CD4-positive, alpha-beta T cell treated with Interleukin-2 at 100 ng/mL for 4 hours (primary cell): ENCODE data around the gene FRMPD1.
A peak's percentile ranks its signal among the peaks of the same experiment; 100 is the strongest.
"Not testable (repeated sequence)": the region's sequence is repeated elsewhere in the genome, so short reads cannot be mapped to it uniquely, and the experiment has no call there.

Source experiments
- DNase-seq: peaks from one replicate; pipeline ENCODE4 v3.0.0-alpha.2; 2020; ENCODE audit warnings: low spot score

The FRMPD1 gene, protein sequence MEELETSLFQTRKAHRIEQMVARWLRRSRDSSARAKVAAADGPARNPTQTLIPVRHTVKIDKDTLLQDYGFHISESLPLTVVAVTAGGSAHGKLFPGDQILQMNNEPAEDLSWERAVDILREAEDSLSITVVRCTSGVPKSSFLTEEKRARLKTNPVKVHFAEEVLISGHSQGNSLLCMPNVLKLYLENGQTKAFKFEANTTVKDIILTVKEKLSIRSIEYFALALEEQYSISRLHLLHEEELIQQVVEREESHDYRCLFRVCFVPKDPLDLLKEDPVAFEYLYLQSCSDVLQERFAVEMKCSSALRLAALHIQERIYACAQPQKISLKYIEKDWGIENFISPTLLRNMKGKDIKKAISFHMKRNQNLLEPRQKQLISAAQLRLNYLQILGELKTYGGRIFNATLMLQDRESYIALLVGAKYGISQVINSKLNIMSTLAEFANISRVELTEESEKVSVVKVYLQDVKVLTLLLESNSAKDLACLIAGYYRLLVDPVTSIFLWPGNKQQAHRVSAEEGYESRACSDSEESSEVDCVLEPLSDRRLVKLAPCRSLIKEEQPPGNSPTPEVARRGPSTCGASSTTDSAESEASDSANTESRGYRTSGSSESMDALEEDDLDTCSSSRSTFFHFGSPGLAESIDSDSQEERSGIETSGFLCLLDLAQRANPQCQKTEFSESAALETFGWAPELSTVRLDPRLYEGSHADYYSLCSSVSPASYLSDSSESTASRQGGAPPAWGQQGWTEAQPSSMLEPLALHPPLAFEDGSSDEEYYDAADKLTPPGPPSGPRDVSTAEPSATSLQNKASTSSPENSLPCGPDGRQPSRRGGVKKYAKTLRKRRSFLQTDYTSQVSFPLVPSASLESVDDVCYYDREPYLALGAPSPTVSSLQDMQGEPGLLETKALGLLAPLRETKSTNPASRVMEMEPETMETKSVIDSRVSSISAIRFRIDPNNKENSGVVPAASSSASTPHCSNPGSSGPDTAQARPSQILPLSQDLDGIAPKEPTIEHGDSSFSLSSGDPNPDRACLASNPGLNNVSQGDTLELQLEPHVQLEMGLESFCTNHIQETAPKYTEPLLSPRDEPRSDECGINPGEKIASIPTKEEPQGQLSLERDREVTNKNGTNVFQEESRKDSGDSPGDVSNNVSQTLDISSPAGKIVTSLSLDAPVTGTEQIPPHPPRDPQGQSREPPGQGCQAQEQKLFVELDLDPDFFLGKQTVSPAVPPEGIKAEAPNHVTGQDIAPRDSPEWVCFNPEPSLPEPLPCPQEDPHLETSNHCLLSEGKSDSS (N-terminal part only)

DNA sequence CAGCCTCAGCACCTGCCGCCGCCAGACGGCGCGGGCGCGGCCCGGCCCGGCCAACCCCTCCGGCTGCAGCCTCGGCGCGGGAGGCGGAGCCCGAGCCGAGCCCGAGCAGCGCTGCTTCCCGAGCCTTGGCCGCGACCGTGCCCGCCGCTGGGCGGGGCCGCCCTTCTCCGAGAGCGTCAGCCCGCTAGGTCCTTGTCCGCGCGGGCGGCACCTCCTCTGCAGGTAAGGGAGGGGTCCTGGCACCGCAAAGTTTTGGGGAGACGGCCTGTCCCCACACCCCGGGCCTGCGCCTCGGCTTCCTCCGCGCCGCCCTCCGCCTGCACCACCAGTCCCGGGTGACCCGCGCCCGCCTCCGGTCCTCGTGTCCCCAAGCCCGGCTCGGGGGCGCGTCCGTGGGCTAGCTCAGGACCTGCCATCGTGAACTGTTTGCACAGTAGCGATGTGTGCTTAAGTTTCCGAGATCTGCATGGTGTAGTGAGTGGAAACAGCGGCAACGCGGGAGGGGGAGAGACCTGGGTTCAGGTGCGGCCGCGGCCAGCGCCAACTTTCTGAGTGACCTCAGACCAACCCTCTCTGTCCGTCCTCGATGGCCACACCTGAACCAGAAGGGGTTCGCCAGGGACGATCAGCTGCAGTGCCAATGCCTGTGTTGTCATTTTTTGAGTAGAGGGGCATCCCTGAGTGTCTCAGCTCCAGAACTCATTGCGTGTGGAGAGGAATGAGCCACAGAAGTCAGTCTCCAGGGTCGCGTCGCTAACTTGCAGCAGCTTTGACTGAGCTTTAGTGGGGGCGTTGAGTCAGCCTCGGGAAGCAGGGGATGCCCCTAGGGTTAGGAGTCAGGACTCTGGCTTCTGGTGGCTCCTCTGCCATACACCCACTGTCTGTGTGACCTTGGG is at the start of gene FRMPD1:
Gene FRMPD1 (plus strand): TSS at position 82 of the 896 bp plus-strand sequence. CDS start 41,688 bp downstream, outside the sequence.
- peak; percentile 43 for DNase-seq

DNA sequence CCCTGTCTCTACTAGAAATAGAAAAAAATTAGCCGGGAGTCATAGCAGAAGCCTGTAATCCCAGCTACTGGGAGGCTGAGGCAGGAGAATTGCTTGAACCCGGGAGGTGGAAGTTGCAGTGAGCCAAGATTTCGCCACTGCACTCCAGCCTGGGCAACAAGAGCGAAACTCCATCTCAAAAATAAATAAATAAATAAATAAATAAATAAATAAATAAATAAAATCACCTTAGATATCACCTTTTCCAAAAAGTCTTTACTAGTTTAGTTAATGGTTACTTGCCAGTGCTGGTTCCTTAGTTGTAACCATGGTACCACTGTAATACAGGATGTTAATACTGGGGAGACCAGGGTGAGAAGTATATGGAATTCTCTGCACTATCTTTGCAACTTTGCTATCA is 48.7 kb upstream of the FRMPD1 start:
- DNase-seq: not testable (repeated sequence)

DNA sequence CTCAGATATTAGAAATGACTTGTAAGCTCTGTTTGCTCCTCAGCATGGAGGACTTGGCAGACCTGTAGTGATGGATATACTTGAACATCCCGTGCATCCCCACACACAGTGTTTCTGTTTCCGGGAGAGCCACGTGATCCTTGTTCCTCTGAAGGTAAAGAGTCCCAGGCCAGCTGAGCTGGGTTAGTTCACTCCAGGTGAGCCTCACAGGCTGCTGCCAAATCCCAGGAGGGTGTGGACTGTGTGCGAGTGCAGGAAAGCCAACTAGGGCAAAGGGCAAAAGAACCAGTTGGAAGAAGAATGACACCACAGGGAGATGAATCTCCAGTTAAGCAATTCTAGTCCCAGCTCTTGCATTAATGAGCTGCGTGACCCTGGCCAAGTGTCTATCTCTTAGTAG is 47.9 kb upstream of the FRMPD1 start:
- DNase-seq: no peak

DNA sequence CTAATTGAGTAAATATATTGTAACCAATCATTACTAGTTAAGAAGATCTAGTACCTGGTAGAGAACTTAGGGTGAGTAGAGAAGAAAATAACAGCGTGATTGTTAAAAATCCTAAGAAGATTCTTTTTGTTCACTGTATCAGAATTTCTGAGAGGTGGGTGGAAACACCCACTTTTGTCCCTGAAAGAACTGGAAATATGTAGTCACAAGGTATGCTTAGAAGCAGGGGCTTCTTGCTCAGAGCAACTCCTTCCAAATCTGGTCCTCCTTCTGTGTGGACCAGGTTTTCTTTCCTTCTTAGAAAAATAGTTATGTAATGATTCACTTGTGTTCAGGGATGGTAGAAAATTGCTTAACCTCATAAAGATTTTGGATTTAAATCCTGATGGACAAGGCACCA is 46.5 kb upstream of the FRMPD1 start:
- no peak for DNase-seq

DNA sequence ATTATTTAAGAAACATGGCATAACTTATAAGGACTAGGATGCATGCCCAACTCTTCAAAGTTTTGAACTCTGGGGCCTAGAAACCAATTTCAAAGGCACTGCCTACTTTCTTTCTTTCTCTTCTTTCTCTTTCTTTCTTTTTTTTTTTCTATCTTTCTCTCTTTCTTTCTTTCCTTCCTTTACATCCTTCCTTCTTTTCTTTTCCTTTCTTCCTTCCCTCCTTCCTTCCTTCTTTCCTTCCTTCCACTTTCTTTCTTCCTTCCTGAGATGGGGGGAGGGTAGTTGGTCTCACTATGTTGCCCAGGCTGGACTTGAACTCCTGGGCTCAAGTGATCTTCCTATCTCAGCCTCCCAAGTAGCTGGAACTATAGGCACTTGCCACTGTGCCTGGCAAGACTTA is 42.5 kb upstream of the FRMPD1 start:
- DNase-seq: no peak

DNA sequence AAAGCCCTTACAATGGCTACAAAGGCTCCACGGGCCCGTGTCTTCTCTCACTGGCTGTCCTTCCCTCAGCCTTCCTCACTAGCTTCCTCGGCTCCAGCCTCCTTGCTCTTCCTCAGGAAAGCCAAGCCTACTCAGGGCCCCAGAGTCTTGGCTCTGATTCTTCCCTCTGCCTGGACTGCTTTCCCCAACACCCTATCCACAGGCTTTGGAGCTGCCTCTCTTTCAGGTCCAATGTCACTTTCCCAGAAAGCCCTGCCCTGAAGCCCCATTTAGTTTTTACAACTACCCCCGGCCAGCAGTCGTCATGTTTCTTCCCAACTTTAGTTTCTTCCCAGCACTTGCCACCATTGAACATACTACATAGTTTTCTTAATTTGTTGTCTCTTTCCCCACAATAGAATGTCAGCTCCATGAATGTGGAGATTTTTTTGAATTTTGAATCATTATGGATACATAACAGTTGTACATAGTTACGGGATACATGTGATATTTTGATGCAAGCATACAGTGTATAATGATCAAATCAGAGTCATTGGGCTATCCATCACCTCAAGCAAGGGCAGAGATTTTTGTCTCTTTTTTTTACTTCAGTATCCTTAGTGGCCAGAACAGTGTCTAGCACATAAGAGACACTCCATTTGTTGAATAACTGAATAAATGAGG is 40.9 kb upstream of the FRMPD1 start:
- no peak for DNase-seq

DNA sequence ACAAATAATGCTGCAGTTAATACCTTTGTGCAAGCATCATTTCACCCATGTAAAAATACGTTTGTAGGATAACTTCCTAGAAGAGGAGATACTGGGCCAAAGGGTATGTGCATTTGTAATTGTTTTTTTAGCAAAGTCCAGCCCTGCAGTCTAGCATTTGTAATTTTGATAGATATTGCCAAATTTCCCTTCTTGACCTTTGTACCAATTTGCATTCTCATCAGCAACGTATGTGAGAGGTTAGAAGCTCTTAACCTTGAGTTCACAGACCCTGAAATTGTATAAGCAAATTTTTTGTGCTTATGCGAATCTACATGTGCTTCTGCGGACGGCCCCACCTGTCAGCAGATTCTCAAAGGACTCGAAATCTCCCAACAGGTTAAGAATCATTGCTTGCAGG is 39.7 kb upstream of the FRMPD1 start:
- DNase-seq: no peak

DNA sequence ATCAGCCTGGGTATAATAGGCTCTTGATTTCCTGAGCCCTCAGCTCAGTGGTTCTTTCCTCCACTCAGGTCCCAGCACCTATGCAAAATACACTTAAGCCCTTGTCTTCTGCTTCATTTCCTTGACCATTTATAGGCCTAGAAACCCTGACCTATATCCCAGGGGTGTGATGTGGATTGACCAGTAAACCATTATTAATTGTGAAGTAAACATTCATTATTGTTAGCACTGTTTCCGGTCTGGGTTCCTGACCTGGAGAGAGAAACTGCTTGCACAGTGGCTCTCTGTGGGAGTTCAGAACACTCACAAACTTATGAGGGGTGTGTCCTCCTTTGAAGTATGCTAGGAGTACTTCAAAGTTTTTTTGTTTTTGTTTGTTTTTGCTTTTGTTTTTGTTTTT is 38.8 kb upstream of the FRMPD1 start:
- DNase-seq: no peak

DNA sequence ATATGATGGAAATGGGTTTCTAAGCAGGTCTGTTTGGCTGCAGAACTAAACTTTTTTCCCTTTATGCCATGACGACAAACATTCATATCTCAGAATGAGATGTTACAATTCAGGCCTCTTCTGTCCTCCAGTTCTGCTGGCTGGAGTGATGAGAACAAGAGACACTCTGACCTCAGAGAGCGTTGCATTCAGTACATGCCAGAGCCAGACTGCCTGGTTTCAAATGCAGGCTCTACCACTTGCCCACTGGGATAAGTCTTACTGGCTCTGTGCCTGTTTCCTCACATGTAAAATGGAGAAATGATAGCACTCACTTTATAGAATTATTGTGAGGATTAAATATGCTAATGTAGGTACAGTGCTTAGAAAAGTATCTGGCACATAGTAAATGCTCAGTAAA is 33.6 kb upstream of the FRMPD1 start:
- no peak for DNase-seq

DNA sequence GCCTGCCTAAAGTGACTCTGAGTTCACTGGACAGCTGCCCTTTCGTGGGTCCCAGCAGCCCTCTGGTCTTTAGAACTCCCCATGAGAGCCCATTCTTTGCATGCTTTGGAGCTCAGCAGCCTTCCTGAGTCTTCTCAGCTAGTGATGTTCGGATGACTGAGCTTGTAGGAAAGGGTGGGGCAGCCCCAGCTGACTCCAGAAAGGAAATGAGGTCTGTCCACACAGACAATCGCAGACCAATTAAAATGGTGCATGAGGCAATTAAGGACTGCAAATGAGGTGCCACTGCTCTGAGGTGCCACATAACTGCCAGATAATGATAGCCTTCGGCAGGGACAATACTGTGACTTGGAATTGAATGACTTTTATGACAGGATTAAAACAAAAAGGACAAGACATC is 32.9 kb upstream of the FRMPD1 start:
- DNase-seq: no peak

DNA sequence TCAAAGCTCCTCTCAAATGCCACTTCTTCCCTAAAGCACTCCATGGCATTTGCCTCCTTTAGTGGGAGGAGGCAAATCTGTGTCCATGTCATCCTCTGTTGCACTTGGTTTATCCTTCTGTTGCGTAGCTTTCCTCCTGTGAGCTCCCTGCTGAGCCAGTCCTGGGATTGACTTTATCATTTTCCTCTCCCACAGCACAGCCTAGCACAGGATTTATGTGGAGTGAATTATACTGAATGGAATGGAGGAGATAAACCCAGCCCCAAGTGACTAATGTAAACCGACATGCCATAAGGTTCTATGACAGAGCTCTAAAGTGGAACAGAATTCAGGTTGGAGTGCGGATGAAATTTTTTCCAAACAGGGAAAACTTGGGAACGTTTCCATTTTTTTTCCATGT is 31.9 kb upstream of the FRMPD1 start:
- no peak for DNase-seq

DNA sequence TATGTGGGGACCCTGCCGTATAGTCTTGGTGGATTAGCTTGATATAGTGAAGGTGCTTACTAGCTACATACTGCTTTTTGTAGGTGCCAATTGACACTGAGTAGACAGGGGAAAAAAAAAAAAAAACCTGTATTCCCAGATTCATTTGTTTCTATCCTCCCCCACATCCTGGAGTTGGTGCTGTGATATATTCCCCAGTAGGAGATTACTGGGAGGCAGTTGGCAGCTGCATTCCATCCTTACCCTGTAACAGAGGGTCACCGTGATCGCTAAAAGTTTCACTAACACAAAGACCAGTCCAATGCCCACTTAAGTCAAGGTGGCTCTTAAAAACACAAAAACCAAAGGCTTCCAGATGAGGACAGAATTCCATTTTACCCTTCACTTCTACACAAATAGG is 30.9 kb upstream of the FRMPD1 start:
- DNase-seq: no peak

DNA sequence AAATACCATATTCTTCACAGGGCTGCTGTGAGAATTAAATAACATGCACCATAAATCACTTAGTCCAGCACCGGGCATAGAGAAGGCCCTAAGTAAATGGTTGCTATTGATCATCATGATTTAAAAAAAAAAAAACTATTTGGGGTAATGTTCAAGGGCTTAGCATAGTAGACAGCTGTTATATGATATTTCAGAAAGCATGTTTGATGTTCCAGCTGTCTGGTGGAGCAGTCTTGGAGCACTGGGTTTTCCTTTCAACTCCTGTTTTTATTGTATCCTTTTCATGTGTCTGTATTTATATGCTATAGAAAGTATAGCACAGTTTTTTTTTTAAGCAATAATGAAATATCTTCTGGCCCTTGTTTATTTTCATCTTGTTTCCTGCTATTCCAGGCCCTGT is 30.4 kb upstream of the FRMPD1 start:
- no peak for DNase-seq

DNA sequence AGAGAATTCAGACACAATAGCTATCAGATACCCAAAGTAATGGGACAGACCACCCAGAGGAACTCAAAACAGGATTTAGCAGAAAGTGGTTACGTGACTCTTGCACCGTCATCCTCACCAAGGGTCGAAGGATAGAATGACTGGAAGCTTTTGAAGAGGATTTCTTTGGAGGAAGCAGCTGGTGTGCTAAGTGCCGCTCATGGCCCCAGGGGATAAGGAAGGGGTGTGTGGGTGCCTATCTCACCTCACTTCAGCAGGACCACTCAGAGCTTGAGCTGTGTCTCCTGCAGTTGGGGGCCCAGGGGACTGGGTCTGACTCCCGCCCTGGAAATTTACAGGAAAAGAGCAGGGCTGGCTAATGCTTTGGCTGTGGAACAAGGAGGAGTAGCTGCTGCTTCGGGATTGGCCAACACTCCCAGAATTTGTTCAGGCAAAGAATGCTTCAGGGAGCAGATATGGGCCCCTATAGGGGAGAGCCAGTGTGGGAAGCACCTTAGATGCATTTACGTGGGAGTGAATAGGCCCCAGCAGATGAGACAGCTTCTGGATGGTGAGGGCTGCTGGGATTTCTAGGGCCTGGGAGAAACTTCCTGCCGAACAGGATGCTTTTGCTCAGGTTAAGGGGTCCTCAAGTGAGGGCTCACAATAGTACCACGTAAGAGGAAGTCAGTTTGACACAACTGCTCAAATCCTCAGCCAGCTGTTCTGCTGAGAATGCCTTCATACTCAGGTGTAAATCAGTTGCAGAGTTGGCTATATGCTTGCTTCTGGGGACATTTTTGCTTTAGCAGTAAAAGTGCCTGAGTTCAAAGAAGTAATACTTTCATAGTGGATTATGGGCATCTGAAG is 29.3 kb upstream of the FRMPD1 start:
- no peak for DNase-seq

DNA sequence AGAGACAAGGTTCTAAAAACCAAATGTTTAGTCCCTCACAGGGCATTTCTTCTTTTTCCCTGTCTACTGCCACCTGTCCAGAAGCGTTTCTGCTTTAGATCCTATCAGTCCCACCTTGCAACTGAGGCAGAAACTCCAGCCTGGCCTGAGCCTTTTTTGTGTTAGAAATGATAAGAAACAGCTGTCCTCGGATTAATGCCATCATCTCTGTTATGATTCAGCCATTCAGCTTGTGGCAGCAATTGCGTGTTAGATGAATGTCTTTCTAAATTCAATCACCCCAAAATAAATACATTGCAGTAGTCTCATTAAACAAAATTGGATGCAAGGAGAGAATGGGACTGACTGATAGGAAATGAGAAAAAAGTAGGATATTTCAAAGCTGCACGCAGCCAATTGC is 28.3 kb upstream of the FRMPD1 start:
- DNase-seq: no peak

DNA sequence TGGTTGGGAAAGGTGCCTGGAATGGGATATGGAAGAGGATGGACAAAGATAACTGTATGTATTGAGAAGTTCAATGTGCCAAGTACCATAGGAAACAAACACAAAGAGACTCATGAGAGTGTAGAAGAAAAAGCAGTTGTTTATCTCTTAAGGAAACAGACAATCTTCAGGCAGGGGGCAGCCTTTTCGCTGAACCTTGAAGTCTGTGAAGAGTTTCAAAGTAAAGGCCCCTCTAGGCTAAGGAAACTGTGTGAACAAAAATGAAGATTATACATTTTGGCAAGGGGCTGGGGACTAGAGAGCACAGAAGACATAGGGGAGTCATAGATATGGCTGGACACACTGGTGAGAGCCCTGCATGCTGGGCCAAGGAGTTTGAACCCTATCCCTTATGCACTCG is 27.5 kb upstream of the FRMPD1 start:
- no peak for DNase-seq

DNA sequence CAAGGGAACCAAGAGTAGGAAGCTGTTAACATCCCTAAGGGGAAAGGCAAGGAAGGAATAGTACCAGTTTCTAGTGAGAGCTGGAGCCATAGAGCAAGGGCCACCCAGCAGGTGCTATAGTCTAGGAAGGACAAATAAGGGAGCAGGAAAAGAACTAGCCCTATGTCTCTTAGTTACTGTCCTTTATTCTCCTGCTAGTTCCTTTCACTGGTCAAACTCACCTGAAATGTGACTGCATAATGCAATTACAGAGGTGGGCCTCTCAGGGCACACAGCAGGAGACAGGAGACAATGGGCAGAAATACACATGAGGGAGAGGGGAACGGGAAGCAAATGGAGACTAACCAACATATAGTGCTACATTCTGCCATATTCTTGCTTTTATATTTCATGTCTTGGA is 26.7 kb upstream of the FRMPD1 start:
- no peak for DNase-seq

DNA sequence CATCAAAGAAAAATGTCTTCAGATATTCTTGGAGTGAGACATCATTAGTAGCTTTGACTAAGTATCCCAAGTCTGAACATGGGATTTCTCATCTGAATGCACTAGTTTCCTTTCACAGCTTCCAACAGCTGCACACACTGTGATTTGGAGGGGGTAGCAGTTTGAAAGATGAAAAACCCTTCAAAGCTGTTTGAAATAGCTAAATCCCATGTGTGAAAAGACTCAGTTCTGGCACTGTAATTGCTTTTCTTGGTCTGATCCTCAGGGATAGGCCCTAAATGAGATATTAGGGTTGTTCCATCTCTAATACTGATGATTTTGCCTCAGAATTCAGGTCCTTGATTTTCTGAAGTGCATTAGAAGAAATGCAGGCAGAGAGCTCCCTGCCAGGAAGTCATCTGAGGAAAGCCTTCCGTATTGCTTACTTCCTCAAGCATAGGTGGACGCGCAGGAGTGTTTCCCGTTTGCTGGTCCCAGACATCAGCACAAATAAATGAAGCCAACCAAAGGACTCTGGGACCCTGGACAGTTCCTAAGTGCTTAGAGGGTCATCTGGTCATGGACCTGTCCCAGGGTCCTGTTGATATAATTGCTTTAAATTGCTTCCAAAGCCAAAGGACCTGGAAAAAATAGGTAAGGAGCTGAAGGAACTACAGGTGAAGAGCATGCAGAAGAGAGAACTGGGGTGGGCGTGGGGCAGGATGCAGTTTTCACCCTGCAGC is 25.6 kb upstream of the FRMPD1 start:
- no peak for DNase-seq

DNA sequence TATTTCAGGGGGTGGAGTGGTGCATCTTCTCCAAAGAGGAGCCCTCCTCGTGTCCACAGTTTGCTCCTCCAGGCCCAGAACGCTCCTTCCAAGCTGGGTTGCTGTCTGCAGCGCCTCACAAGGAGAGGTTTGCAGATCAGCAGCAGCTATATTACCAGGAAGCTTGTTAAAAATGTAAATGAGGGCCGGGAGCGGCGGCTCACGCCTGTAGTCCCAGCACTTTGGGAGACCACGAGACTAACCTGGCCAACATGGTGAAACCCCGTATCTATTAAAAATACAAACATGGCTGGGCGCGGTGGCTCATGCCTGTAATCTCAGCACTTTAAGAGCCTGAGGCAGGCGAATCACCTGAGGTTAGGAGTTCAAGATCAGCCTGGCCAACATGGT is 25.0 kb upstream of the FRMPD1 start:
- DNase-seq: no peak
